HG03457 (cell line): ENCODE measurements around the gene SEMA5B.

Experiments
- ATAC-seq: cut with Tn5 transposase; IDR thresholded peaks from one replicate; pipeline ENCODE4 v1.9.1; 2021; ENCODE audit warnings: moderate number of reproducible peaks; ENCODE audit not compliant: unreplicated experiment

The SEMA5B gene

GRCh38 chr3:122998856-122999255 is 28.7 kb downstream of the SEMA5B start:
- no peak for ATAC-seq

GRCh38 chr3:122998206-122998605 is 29.4 kb downstream of the SEMA5B start:
- no peak for ATAC-seq

GRCh38 chr3:122996038-122996580 is 31.5 kb downstream of the SEMA5B start:
- no peak for ATAC-seq

- ATAC-seq: no peak
Measured at GRCh38 chr3:122994954-122995353, 32.6 kb downstream of the SEMA5B start.

GRCh38 chr3:122993124-122993978 is 34.2 kb downstream of the SEMA5B start:
- no peak for ATAC-seq

GRCh38 chr3:122992676-122993075 is 34.9 kb downstream of the SEMA5B start:
- ATAC-seq: no peak

GRCh38 chr3:122992133-122992532 is 35.4 kb downstream of the SEMA5B start:
- no peak for ATAC-seq

GRCh38 chr3:122991236-122991985 is 36.2 kb downstream of the SEMA5B start:
- no peak for ATAC-seq

- no peak for ATAC-seq
Measured at GRCh38 chr3:122989856-122990575, 37.5 kb downstream of the SEMA5B start.

GRCh38 chr3:122988508-122988907 is 39.1 kb downstream of the SEMA5B start:
- no peak for ATAC-seq

GRCh38 chr3:122987736-122988319 is 39.7 kb downstream of the SEMA5B start:
- ATAC-seq: no peak

GRCh38 chr3:122987231-122987630 is 40.3 kb downstream of the SEMA5B start:
- ATAC-seq: no peak

- ATAC-seq: no peak
Measured at GRCh38 chr3:122986693-122987179, 40.8 kb downstream of the SEMA5B start.

- no peak for ATAC-seq
Measured at GRCh38 chr3:122985539-122985938, 42.0 kb downstream of the SEMA5B start.

- ATAC-seq: no peak
Measured at GRCh38 chr3:122984650-122985049, 42.9 kb downstream of the SEMA5B start.

- no peak for ATAC-seq
Measured at GRCh38 chr3:122984007-122984406, 43.6 kb downstream of the SEMA5B start.

GRCh38 chr3:122982216-122983185 is 45.1 kb downstream of the SEMA5B start:
- ATAC-seq: no peak

GRCh38 chr3:122979211-122979610 is 48.4 kb downstream of the SEMA5B start:
- no peak for ATAC-seq

- no peak for ATAC-seq
Measured at GRCh38 chr3:122978569-122978968, 49.0 kb downstream of the SEMA5B start.
